ENCODE data around the gene LRFN2. TPM values are rescaled to one million over a fixed set of nuclear protein-coding genes. Genes with fewer than 3 reads are reported as not detected.

Gene LRFN2
- total and polyA plus RNA-seq, 2 of the 8 experiments (the other 6 are each of a cell fraction or from before 2014, with no cell fraction given) = 2.3 TPM

- H3K23me2 ChIP-seq (ENCODE audit: low read depth, low read length) = no peaks in the 10 kb centered on the region
- H3K4ac ChIP-seq (replicated peaks; ENCODE audit: insufficient read length, low read depth, low read length) = no peak overlapping the region
- POLR2A ChIA-PET (ENCODE audit: partially characterized antibody) = interaction anchor here (1.0 to 2.3 kb wide), 2 partner anchors 10 to 187 kb away, joined by 3 to 7 read pairs; no protein-coding TSS in a partner anchor
- H3K9me3 ChIP-seq (ENCODE audit: insufficient read depth in 2 of 2, low read depth in 1 of 2, low read length in 1 of 2) = no peaks in the 10 kb centered on the region
- no peak overlapping the region for H3K23ac ChIP-seq (ENCODE audit: insufficient read length)
- 0 out of 2 replicates have a peak overlapping the region, but pooled peaks have one; percentile 21 for H2BK12ac ChIP-seq (ENCODE audit: low read depth, low read length)
- H2BK20ac ChIP-seq (ENCODE audit: low read length) = no peak overlapping the region
- H2BK15ac ChIP-seq (ENCODE audit: low read length) = no peak overlapping the region
- no peak overlapping the region for H4K5ac ChIP-seq (ENCODE audit: insufficient read length, low read depth, low read length)
- no peak overlapping the region for H2BK5ac ChIP-seq (ENCODE audit: low read depth, low read length)
- FAIRE-seq (no peak), DNase-seq (ENCODE audit: low read depth in 1 of 2, low spot score in 2 of 2) (no peak)
- no peaks in the 10 kb centered on the region for H3K79me1 ChIP-seq (ENCODE audit: low read depth, low read length)
- no peak overlapping the region for H4K8ac ChIP-seq (ENCODE audit: extremely low read depth, insufficient read depth, low read length)
- no peak overlapping the region for H3K4me2 ChIP-seq (ENCODE audit: insufficient read depth in 1 of 2, low read depth in 2 of 2, low read length in 2 of 2)
- H2AFZ ChIP-seq (ENCODE audit: low read length) = no peak overlapping the region
- no peak overlapping the region for H4K91ac ChIP-seq (replicated peaks; ENCODE audit: insufficient read length, low read length)
- H3K27me3 ChIP-seq (replicated peaks in 1 of 4; ENCODE audit: control insufficient read depth in 3 of 4, extremely low read depth in 1 of 4, insufficient read depth in 3 of 4, low read length in 3 of 4) = no peaks in the 10 kb centered on the region
- peaks cover 0 to 7% (median 4%) of the 10 kb centered on the region in 4 experiments; a peak in 5 of 7 replicates for H3K4me1 ChIP-seq (replicated peaks in 1 of 4; ENCODE audit: control insufficient read depth in 3 of 4, insufficient read depth in 4 of 4, low read length in 3 of 4)
- WGBS, 2 experiments (ENCODE audit: extremely low coverage in 1 of 2, insufficient coverage in 1 of 2, insufficient read length in 1 of 2, insufficient replicate concordance in 2 of 2, low coverage in 1 of 2, low lambda C conversion rate in 2 of 2, missing lambda C conversion rate in 1 of 2) = 93% methylated on average over 7 of the region's 7 CpGs; no CpG with 5 or more reads in 1 of the 2 experiments
- H2AK5ac ChIP-seq (ENCODE audit: low read depth, low read length) = no peak overlapping the region
- CTCF ChIA-PET (ENCODE audit: partially characterized antibody) = interaction anchor here (0.6 to 8.6 kb wide), 21 partner anchors 9 to 207 kb away, joined by 3 to 100 read pairs (median 4); partner anchors contain the start of gene LRFN2
- no peak overlapping the region for H3K9ac ChIP-seq (replicated peaks in 1 of 4; ENCODE audit: extremely low read depth in 1 of 4, low read depth in 3 of 4, low read length in 3 of 4)
- no peak overlapping the region for H3K4me3 ChIP-seq (ENCODE audit: extremely low read depth in 1 of 4, insufficient read depth in 2 of 4, low read depth in 3 of 4, low read length in 4 of 4)
- no peak overlapping the region for H3K27ac ChIP-seq (ENCODE audit: low read depth, low read length)
- no peak overlapping the region for H3K18ac ChIP-seq (ENCODE audit: extremely low read depth, low read length)
- H3K36me3 ChIP-seq (ENCODE audit: control insufficient read depth in 2 of 4, insufficient read depth in 4 of 4, low read length in 3 of 4) = no peaks in the 10 kb centered on the region; a peak in 1 of 8 replicates
- no peaks in the 10 kb centered on the region for H3K79me2 ChIP-seq (ENCODE audit: control insufficient read depth in 1 of 2, insufficient read depth in 2 of 2, low read length in 2 of 2)
- no peak overlapping the region for H3K14ac ChIP-seq (ENCODE audit: insufficient read length)
- no peak overlapping the region for H2BK120ac ChIP-seq (replicated peaks; ENCODE audit: low read depth, low read length)
- no peaks in the 10 kb centered on the region for H4K20me1 ChIP-seq (replicated peaks in 1 of 2; ENCODE audit: control insufficient read depth in 1 of 2, insufficient read depth in 2 of 2, low read length in 2 of 2)
- no peak overlapping the region for H3K56ac ChIP-seq (replicated peaks; ENCODE audit: insufficient read length, low read depth, low read length)
- no peak for TF ChIP-seq SRF (IDR thresholded peaks at IDR 0.05; ENCODE audit: low read depth, low read length)
- TF ChIP-seq JUN (IDR thresholded peaks at IDR 0.05; ENCODE audit: low read depth, low read length) = no peak
Observed at GRCh38 chr6:40535819-40536380, 51.3 kb downstream of the LRFN2 start.

Data from H1 (cell line).